ENCODE data around the gene CACNB3.

DNA sequence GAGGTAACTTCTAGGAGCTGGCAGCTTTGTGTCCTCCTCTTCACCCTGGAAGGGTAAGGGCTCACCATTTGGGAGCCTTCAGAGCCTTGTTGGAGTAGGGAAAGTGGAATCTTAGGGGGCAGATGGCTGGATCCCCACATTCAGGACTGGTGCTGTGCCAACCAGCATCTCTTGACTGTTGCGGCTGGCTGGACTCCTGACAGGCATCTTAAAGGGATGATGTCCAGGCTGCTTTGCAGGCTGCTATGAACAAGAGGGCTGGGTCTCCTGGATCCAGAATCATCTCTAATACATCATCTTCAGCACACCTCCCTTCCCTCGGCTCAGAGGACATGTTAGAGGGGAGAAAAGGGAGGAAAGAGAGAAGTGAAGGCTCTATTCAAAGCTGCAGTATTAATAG lies 4.4 kb downstream of the CACNB3 start:
- TF ChIP-seq, protein P1, sequence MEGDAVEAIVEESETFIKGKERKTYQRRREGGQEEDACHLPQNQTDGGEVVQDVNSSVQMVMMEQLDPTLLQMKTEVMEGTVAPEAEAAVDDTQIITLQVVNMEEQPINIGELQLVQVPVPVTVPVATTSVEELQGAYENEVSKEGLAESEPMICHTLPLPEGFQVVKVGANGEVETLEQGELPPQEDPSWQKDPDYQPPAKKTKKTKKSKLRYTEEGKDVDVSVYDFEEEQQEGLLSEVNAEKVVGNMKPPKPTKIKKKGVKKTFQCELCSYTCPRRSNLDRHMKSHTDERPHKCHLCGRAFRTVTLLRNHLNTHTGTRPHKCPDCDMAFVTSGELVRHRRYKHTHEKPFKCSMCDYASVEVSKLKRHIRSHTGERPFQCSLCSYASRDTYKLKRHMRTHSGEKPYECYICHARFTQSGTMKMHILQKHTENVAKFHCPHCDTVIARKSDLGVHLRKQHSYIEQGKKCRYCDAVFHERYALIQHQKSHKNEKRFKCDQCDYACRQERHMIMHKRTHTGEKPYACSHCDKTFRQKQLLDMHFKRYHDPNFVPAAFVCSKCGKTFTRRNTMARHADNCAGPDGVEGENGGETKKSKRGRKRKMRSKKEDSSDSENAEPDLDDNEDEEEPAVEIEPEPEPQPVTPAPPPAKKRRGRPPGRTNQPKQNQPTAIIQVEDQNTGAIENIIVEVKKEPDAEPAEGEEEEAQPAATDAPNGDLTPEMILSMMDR (IDR thresholded peaks at IDR 0.05) = no peak
- no peak for TF ChIP-seq EZH2 (IDR thresholded peaks at IDR 0.05)

All from neural progenitor cell (in vitro differentiated cells).